Measurements from ENCODE around the gene RAD51B. TPM values are rescaled to one million over a fixed set of nuclear protein-coding genes. Genes with fewer than 3 reads are reported as not detected.
"Not testable (repeated sequence)": the region's sequence is repeated elsewhere in the genome, so short reads cannot be mapped to it uniquely, and the experiment has no call there.

The RAD51B gene
- total RNA-seq, 6 experiments from 2014 or later = 2.7 to 5.8 (median 4.3) TPM

DNA sequence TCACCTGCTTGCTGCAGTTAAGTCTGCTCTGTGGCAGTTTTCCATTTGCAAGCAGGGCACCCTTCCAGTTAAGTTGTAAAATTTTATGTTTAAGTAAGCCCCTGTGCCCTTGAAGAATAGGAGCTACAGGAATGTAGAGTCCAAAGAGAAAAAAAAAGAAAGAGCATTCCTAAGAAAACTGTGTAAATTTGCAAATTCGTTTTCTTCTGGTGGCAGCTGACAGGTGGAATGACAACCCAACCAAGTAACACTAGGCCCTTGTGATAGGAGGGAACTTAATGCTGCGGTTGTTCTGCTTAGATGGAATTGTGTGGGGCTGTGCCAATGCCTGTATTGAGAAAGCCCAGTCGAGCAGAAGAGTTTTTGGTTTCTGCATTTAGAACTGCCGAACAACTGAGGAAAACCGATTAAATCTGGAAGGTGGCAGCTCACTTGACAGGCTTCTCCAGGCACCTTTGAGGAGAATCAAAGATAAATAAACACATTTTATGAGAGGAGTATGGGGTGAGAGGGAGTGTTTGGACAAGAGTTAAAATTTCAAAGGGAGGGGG is 280.0 kb downstream of the RAD51B start:
- no peaks in the 10 kb centered on the region for H3K4me1 ChIP-seq
- H3K36me3 ChIP-seq = no peaks in the 10 kb centered on the region
- no peak overlapping the region for H3K27ac ChIP-seq
- no peak overlapping the region for H3K4me3 ChIP-seq
- intact Hi-C loops (cut with DNase I) = no loop called here
- H3K27me3 ChIP-seq = no peaks in the 10 kb centered on the region
- H3K9me3 ChIP-seq = peaks cover 0 to 5% (median 0%) of the 10 kb centered on the region in 4 donors
- ATAC-seq = no peak
- no peak for DNase-seq
- WGBS (ENCODE audit: insufficient coverage, low coverage, low lambda C conversion rate, missing lambda C conversion rate) = 93% methylated on average over 5 of the region's 5 CpGs
- TF ChIP-seq, protein P1, sequence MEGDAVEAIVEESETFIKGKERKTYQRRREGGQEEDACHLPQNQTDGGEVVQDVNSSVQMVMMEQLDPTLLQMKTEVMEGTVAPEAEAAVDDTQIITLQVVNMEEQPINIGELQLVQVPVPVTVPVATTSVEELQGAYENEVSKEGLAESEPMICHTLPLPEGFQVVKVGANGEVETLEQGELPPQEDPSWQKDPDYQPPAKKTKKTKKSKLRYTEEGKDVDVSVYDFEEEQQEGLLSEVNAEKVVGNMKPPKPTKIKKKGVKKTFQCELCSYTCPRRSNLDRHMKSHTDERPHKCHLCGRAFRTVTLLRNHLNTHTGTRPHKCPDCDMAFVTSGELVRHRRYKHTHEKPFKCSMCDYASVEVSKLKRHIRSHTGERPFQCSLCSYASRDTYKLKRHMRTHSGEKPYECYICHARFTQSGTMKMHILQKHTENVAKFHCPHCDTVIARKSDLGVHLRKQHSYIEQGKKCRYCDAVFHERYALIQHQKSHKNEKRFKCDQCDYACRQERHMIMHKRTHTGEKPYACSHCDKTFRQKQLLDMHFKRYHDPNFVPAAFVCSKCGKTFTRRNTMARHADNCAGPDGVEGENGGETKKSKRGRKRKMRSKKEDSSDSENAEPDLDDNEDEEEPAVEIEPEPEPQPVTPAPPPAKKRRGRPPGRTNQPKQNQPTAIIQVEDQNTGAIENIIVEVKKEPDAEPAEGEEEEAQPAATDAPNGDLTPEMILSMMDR (IDR thresholded peaks at IDR 0.05) = no peak

DNA sequence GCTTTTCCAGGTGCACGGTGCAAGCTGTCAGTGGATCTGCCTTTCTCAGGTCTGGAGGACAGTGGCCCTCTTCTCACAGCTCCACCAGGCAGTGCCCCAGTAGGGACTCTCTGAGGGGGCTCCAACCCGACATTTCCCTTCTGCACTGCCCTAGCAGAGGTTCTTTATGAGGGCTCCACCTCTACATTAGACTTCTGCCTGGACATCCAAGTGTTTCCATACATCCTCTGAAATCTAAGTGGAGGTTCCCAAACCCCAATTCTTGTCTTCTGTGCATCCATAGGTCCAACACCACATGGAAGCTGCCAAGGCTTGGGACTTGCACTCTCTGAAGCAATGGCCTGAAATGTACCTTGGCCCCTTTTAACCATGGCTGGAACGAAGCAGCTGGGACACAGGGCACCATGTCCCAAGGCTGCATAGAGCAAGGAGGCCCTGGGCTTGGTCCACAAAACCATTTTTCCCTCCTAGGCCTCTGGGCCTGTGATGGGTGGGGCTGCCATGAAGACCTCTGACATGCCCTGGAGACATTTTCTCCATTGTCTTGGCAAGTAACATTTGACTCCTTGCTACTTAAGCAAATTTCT is 282.2 kb downstream of the RAD51B start:
- H3K27ac ChIP-seq; H3K9me3 ChIP-seq; ATAC-seq; H3K27me3 ChIP-seq; H3K4me1 ChIP-seq; H3K4me3 ChIP-seq; intact Hi-C loops (cut with DNase I); H3K36me3 ChIP-seq; DNase-seq: not testable (repeated sequence)
- WGBS (ENCODE audit: insufficient coverage, low coverage, low lambda C conversion rate, missing lambda C conversion rate) = 100% methylated on average over 2 of the region's 3 CpGs

DNA sequence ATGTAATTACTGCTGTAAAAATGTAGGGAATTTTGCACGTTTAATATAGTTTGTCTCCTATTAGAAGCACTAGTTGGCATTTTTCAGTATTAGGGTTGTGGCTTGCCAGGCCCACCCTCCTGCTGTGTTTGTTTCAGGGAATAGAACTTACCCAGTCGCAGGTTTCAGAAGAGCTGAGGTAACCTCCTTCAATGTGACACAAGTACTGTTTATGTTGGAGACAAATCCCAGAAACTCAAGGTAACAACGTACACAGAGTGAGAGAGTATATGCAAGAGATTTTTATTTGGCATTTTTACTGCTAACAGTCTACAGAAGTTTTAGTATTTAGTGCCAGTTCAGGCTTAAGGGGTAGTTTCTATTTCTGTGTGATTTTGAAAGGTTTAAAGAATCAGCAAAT is 284.3 kb downstream of the RAD51B start:
- DNase-seq (no peak), ATAC-seq (no peak)
- intact Hi-C loops (cut with DNase I) = no loop called here
- H3K4me1 ChIP-seq = no peaks in the 10 kb centered on the region
- H3K9me3 ChIP-seq = peaks cover 0 to 5% (median 0%) of the 10 kb centered on the region in 4 donors
- no peaks in the 10 kb centered on the region for H3K36me3 ChIP-seq
- H3K27ac ChIP-seq = no peak overlapping the region
- H3K27me3 ChIP-seq = no peaks in the 10 kb centered on the region
- WGBS (ENCODE audit: insufficient coverage, low coverage, low lambda C conversion rate, missing lambda C conversion rate) = 84% methylated on average over 3 of the region's 3 CpGs
- H3K4me3 ChIP-seq = no peak overlapping the region
- TF ChIP-seq, protein P1 (IDR thresholded peaks at IDR 0.05) = no peak
- no peak for TF ChIP-seq POLR2A (IDR thresholded peaks at IDR 0.05)

DNA sequence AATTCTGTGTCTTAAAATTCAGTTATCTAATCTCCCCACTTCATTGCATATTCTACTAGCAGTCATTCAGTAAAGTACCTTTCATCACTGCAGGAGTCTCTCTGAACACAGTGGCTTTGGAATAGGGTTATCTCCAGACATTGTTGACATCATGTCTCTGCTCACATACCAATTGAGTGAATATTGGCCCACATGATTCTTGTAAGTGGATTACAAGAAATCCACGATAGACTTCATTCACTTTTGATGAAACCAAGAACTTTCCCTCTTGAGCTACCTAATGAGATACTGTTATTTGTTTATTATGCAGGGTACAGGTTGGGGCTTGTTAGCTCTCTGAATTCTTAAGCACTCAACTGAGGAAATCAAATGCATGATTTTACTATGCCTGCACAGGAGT is 284.9 kb downstream of the RAD51B start:
- peaks cover 0 to 5% (median 0%) of the 10 kb centered on the region in 4 donors for H3K9me3 ChIP-seq
- intact Hi-C loops (cut with DNase I) = no loop called here
- TF ChIP-seq, protein P1 (IDR thresholded peaks at IDR 0.05) = no peak
- no peak for TF ChIP-seq POLR2A (IDR thresholded peaks at IDR 0.05)
- H3K36me3 ChIP-seq = no peaks in the 10 kb centered on the region
- H3K27ac ChIP-seq = no peak overlapping the region
- 90% methylated on average over 1 of the region's 1 CpG for WGBS (ENCODE audit: insufficient coverage, low coverage, low lambda C conversion rate, missing lambda C conversion rate)
- H3K27me3 ChIP-seq = no peaks in the 10 kb centered on the region
- DNase-seq = no peak
- H3K4me1 ChIP-seq = no peaks in the 10 kb centered on the region
- no peak overlapping the region for H3K4me3 ChIP-seq
- ATAC-seq = no peak

DNA sequence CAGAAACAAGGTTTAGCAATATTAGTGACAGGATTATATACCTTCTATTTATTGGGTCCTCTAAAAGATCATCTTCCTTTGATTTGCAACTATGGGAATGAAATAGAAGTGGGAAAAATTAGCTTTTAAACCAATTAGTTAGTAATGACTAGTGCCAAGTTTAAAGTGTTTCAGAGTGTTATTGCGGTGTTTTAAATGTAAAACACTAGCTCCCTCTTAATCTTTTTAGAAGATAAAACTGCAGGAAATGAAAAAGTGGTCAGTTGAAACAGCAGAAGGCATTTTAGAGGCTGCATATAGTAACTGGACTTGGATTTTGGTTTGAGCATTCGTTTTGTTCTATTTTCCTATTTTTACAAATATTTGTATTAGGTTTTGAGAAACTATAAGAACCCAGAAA is 286.2 kb downstream of the RAD51B start:
- H3K4me1 ChIP-seq = no peaks in the 10 kb centered on the region
- no peaks in the 10 kb centered on the region for H3K27me3 ChIP-seq
- intact Hi-C loops (cut with DNase I) = no loop called here
- H3K36me3 ChIP-seq = no peaks in the 10 kb centered on the region
- no peak for DNase-seq
- TF ChIP-seq, protein P1 (IDR thresholded peaks at IDR 0.05) = no peak
- no peak for TF ChIP-seq POLR2A (IDR thresholded peaks at IDR 0.05)
- H3K27ac ChIP-seq = no peak overlapping the region
- ATAC-seq = no peak
- H3K4me3 ChIP-seq = no peak overlapping the region
- 71% methylated on average over 2 of the region's 2 CpGs for WGBS (ENCODE audit: insufficient coverage, low coverage, low lambda C conversion rate, missing lambda C conversion rate)
- H3K9me3 ChIP-seq = peaks cover 0 to 5% (median 0%) of the 10 kb centered on the region in 4 donors
